ACHN (cell line): ENCODE measurements around the gene TRIM65.
"Not testable (repeated sequence)": the region's sequence is repeated elsewhere in the genome, so short reads cannot be mapped to it uniquely, and the experiment has no call there.

Source experiments
- DNase-seq: peaks from one replicate; pipeline ENCODE4 v3.0.0-alpha.2; 2015
- in situ Hi-C: cut with HindIII; loops from 2 replicates; pipeline ENCODE4 v1.10.0; 2017; ENCODE audit warnings: low sequenced_read_pairs, low pct_ligation_motif_present, low pct_unique_long_range_greater_than_20kb

The TRIM65 gene

DNA sequence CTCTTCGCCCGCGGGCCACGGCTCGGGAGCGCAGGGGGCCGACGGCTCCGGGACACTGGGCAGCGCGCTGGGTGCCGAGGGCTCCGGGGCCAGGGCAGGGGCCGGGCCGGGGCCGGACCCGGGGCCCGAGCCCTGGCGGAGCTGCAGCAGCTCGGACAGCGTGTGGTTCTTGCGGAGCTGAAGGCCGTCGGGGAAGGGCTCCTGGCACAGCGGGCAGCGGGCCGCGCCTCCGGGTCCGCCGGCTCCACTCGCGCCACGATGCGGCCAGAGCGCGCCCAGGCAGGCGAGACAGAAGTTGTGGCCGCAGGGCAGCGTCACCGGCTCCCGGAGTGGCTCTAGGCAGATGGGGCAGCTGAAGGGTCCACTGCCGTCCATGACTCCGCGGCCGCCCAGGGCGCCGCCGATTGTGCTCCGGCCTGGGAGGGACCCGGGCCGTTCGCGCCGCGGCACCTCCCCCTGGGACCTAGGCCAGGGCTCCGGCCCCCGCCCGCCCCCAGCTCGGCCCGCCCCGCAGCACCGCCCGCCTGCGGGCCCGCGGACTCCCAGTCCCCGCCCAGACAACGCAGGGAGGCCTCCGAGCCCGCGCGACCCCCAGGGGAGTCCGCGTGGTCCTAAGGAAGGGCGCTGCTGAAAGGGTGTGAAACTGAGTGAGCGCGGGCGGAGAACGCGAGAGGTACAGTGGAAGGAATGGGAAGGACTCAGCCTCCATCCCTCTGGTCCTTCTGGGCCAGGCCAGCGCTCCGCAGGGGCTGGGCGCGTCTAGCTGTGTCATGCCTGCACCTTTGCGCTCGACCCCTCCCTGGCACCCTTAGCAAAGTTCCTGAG, 18.4 kb downstream of the TRIM65 start, which contains the start of gene TRIM47:
Gene TRIM47, minus strand, starts transcription at position 408 of the 825 bp plus-strand sequence. Its CDS starts 33 bp downstream, at position 375.
- peak; percentile 69 for DNase-seq
- in situ Hi-C loops: no loop called here

DNA sequence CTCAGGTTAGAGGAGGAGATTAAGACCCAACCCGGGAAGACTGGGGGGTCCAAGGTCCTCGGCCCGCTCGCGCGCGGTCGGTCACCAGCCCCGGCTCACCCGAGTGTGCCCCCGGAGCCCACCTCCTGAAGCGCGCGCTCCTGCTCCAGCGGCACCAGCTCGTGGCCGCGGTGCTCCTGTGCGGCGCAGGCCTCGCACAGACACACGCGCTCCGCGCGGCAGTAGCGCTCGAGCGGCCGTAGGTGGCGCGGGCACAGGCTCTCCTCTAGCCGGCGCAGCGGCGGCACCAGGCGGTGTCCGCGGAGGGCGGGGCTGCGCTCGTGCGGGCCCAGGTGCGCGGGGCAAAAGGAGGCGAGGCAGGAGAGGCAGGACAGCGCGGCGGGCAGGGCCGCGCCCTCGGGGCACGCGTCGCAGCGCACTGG, 19.0 kb downstream of the TRIM65 start:
- in situ Hi-C loops: no loop called here
- DNase-seq: peak; percentile 83

DNA sequence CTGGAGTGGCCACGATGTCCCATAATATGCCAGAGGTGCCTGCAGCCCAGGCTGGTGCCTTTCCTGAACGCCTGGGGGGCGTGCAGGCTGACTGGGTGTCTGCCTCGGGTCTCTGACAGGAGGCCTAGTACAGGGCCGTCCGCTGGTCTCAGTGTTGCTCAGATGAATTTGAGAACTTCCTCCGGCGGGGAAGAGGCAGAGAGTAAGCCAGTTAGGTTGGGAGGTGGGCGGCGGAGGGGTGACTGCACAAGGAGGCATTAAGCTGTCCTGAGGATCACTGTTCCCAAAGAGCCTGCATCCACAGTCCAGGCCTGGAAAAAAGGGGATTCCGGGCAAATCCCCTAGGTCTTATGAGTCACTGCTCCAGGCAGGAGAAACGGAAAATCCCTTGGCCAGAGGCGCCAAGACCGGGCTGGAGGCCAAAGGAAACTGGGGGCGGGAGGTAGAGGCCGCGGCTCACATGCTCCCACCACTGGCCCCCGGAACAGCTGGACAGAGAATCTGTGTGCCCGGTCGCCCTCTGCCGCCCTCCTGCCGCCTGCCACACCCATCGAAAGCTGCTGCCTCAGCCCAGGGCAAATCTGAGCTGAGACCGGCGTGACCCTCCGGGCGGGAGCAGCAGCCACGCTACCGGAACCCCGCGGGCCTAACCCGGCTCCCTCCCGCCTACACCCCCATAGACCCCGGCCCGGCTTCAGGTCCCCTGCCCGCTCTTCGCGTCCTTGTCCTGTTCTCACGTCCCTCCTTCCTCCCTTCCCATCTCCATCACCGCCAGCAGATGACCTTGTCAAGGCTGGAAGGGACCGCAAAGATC, 19.6 kb downstream of the TRIM65 start:
- DNase-seq: peak; percentile 95
- in situ Hi-C loops: no loop called here

DNA sequence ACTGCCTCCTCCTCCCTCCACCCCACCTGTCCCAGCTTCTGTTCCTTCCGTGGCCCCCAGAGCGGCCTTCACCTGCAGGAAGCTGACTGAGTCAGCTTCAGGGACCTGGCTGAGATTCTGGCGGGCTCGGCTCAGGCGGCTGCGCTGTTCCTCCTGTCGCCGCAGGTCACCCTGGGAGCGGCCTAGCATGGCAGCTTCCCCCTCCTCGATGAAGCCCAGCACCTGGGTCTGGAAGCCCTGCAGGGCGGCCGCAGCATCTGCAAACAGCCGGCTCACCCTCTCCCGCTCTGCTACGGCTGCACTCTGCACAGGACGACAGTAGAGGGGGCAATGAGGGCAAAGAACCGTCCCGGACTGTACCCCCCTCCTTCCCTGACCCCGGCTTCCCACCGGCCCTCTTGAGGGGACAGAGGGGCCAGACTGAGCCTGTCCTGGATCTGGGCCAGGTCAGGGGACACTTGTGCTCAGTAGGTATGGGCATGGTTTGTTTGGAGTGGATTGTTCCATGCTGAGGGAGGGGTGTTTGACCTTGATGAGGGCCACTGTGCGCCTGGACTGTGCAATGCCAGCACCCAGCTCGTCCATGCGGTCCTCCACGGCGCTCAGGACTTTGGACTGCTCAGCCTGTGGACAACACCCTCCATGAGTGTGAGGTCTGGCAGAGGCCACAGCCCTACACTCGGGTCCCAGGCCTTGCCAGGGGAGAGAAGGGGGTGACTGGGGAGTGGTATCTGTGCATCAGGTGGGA, 20.4 kb downstream of the TRIM65 start:
- in situ Hi-C loops: no loop called here
- peak; percentile 58 for DNase-seq

GRCh38 chr17:75875940-75876189, 20.9 kb downstream of the TRIM65 start:
- DNase-seq: peak; percentile 62
- in situ Hi-C loops: no loop called here

- DNase-seq: no peak
- in situ Hi-C loops: no loop called here
Measured at GRCh38 chr17:75875182-75875939, 21.4 kb downstream of the TRIM65 start.

DNA sequence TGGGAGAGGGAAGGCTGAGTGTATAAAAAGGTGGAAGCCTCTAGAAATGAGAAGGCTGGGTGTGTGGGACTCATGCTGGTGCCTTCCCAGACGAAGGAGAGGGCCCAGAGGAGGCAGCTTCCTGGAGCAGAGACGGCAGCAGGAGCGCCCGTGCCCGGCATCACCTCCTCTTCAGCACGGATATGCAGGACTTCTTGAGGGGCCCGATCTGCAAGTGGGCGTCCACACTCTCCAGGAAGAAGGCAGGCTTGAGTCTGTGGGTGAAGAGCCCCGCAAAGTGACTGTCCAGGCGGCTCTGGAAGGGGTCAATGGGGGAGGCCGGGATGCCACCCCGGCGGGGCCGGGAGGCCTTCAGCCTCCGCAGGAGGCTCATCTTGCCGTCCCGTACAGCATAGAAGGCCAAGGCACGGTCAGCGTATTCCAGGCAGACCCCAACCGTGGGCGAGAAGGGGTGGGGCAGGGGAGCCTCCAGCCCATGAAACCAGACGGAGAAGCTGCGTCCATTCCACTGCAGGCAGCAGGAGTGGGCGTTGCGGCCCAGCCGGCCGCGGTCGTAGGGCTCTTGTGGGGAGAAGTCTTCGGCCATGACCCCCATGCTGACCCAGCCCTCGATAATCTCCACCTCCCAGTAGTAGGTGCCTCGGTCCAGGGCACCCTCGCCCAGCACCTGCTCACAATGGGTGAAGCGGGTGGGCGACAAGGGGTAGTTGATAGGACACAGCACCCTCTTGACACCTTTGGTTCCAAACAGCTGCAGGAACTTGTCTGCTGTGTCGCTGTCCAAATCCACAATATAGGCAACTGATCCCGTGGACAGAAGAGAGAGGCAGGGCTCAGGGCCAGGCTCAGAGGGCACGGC, 22.2 kb downstream of the TRIM65 start:
- DNase-seq: no peak
- in situ Hi-C loops: no loop called here

- in situ Hi-C loops: no loop called here
- no peak for DNase-seq
Measured at GRCh38 chr17:75873587-75874322, 23.0 kb downstream of the TRIM65 start.

DNA sequence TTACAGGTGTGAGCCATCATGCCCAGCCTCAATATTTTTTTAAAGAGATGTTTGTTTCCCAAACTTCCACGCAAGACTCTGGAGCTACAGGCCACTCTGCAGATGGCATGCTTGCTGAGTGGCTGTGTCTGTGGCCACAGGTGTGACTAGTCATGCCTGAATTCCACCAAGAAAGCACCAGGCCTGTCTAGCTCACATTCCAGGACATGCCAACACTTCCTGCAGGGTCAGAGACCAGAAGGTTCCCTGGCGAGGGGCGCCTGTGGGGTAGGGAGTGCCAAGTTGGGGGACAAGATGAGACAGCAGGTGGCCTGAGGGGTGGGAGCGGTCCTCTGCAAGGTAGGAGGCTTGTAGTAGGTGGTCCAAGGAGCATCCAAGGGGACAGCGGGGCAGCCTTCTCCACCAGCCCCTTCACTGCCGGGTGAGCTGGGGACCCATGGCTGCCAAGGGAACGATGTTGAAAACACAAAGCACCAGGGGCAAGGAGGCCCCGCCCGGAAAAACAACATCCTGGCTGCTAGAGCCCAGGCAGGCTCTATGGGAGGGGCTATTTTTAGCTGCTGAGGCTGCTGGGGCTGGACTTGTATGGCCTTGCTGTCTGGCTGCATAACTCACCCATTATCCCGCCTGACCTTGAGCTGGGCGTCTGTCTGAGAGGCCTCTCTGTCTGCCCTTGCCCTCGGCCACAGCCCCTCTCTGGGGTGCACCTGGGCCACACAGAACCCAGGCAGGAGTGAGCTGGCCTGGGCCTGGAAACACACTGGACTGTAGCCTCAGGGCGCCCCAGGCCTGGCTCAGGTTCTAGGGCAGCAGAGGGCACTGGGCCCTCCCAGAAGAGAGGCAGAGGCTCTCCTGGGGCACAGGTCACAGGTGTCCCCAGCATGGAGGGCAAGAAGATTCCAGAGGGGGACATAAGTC, 24.1 kb downstream of the TRIM65 start:
- DNase-seq: no peak
- in situ Hi-C loops: no loop called here

DNA sequence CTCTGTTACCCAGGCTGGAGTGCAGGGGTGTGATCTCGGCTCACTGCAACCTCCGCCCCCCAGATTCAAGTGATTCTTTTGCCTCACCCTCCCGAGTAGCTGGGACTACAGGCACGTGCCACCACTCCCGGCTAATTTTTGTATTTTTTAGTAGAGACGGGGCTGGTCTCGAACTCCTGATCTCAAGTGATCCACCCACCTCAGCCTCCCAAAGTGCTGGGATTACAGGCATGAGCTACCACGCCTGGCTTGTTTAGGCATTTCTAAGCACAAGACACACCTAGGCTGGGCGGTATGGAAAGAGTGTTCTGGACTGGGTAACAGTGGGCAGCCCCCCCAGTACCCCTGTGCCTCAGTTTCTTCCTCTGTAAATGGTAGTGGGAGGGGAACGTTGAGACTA, 26.5 kb downstream of the TRIM65 start:
- DNase-seq, in situ Hi-C loops: not testable (repeated sequence)

DNA sequence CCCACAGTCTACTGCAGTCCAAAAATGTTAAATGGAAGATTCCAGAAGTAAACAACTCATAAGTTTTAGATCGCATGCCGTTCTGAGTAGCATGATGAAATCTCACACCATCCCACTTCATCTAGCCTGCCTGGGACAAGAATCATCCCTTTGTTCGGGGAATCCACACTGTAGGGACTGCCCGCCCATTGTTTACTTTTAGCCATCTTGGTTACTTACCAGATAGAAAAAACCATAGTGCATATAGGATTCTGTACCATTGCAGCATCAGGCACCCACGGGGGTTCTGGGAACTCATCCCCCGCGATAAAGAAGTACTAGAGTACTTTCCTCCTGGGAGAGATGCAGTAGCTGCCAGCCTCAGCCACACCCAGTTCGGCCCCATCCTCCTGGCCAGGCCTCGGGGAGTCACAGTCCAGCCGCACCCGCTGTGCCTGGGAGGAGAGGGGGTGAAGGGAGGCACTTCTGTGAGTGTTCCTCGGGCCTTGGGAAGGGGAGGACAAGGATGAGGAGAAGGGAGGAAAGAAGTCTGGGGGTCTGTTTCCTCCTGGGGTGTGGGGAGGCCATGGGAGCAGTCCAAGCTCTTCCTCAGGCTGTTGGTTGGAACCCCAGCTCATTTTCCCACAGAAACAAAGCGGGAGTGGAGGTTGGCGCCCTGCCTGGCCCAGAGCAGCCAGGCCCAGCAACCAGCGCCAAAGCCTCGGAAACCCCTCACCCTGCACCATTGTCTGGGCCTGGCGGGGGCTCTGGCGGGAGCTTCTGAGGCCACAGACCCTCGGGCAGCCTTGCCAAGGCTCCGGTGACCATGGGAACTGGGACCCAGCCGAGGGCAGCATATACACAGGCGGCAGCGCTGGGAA, 27.2 kb downstream of the TRIM65 start:
- in situ Hi-C loops: no loop called here
- no peak for DNase-seq

DNA sequence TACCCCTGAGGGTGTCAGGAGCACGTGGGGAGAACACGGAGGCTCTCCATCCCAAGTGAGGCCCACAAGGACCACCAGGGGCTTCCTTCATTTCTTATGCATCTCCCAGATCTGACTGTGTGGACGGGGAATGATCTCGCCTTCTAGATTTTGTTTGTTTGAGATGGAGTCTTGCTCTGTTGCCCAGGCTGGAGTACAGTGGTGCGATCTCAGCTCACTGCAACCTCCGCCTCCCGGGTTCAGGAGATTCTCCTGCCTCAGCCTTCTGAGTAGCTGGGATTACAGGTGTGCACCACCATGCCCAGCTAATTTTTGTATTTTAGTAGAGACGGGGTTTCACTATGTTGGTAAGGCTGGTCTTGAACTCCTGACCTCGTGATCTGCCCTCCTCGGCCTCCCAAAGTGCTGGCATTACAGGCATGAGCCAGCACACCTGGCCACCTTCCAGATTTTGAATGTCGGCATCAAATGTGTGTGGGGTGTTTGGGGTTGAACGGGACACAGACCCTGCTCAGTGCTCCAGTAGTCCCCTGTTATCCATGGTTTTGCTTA, 27.9 kb downstream of the TRIM65 start:
- in situ Hi-C loops, DNase-seq: not testable (repeated sequence)

DNA sequence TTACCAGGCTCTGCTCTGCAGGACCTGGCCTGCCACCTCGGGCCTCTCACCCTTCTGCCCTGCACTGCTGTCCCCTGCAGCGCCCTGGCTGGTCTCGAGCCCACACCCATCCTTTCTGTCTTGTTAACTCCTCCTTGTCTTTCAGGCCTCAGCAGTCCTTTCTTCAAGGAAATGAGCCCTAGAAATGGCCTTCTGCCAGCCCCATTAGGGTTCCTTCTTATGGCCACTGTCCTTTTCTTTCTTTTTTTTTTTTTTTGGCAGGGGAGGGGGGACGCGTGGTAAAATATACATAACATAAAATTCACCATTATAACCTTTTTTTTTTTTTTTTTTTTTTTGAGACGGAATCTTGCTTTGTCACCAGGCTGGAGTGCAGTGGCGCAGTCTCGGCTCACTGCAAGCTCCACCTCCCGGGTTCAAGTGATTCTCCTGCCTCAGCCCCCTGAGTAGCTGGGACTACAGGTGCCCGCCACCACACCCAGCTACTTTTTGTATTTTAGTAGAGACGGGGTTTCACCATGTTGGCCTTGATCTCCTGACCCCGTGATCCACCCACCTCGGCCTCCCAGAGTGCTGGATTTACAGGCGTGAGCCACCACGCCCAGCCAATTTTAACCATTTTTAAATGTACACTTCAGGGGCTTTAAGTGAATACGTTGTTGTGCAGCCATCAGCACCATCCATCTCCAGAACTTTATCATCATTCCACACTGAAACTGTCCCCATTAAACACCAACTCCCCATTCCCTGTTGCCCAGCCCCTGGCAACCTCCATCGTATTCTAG, 31.2 kb downstream of the TRIM65 start:
- DNase-seq, in situ Hi-C loops: not testable (repeated sequence)

DNA sequence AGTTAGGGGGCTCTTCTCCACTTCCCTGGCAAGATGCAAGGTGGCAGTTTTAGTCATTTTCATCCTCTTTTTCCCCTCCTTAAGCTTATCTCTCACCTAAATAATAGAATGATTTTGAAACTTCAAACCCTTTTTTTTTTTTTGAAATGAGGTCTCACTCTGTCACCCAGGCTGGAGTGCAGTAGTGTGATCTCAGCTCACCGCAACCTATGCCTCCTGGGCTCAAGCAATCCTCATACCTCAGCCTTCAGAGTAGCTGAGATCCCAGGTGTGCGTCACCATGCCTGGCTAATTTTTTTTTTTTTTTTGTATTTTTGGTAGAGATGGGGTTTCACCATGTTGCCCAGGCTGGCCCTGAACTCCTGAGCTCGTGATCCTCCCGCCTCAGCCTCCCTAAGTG, 31.9 kb downstream of the TRIM65 start:
- in situ Hi-C loops, DNase-seq: not testable (repeated sequence)
